Activated naive CD8-positive, alpha-beta T cell treated with anti-CD3 and anti-CD28 coated beads for 36 hours (primary cell): ENCODE results near the gene TADA3. TPM values are rescaled to one million over a fixed set of nuclear protein-coding genes. Genes with fewer than 3 reads are reported as not detected.
A peak's percentile ranks its signal among the peaks of the same experiment; 100 is the strongest.

Source experiments
- DNase-seq: peaks from one replicate; pipeline ENCODE4 v3.0.0; 2021
- H3K27ac Mint-ChIP-seq: one replicate; pipeline ENCODE4 v1.8.0; 2022; ENCODE audit warnings: mild to moderate bottlenecking, moderate library complexity, mixed read lengths
- H3K27me3 Mint-ChIP-seq: one replicate; pipeline ENCODE4 v1.8.0; 2022; ENCODE audit warnings: mild to moderate bottlenecking, mixed read lengths
- H3K36me3 Mint-ChIP-seq: one replicate; pipeline ENCODE4 v1.8.0; 2021; ENCODE audit warnings: mild to moderate bottlenecking, mixed read lengths
- H3K4me1 Mint-ChIP-seq: one replicate; pipeline ENCODE4 v1.8.0; 2021; ENCODE audit warnings: mixed read lengths
- H3K4me3 Mint-ChIP-seq: one replicate; pipeline ENCODE4 v1.8.0; 2022; ENCODE audit warnings: mild to moderate bottlenecking, moderate library complexity, mixed read lengths
- H3K9me3 Mint-ChIP-seq: one replicate; pipeline ENCODE4 v1.8.0; 2022; ENCODE audit warnings: mixed read lengths
- total RNA-seq, 2 experiments: library from RNA; stranded (reverse); gene quantifications; one replicate each; pipeline ENCODE4 v1.2.3, GENCODE V29; 2021

TADA3 gene
- total RNA-seq, 2 experiments from 2014 or later, result 49.5 to 50.8 TPM

DNA sequence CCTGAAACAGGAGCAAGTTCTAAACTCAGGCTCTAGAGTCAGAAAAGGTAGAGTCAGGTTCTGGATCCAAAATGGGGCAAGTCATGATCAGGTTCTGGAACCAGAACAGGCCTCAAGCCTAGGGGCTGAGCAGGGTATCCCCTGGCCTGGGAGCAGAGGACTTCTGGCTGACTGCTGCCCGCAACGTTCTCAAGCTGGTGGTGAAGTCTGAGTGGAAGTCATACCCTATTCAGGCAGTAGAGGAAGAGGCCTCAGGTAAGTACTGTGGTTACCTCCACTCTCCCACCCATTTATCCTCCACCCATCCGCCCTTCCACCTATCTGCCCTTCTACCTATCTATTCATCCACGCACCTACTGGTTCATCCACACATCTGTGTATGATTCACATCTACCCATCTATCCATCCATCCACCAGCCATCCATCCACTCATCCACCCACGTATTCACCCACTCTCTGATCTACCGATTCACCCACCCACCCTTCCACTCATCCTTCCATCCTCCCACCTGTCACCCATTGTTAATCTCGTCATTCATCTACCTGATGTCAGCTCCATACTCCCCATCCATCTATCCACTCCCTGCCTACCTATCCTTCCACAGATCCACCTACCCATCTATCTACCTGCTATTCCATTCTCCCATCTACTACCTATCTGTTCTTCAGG is 26.5 kb upstream of the TADA3 start:
- Mint-ChIP-seq H3K4me3 (no peak overlapping the region), H3K9me3 (no peaks in the 10 kb centered on the region), H3K4me1 (no peaks in the 10 kb centered on the region), H3K27ac (no peak overlapping the region), H3K27me3 (no peaks in the 10 kb centered on the region), H3K36me3 (peaks cover 2% of the 10 kb centered on the region)
- DNase-seq, result no peak

DNA sequence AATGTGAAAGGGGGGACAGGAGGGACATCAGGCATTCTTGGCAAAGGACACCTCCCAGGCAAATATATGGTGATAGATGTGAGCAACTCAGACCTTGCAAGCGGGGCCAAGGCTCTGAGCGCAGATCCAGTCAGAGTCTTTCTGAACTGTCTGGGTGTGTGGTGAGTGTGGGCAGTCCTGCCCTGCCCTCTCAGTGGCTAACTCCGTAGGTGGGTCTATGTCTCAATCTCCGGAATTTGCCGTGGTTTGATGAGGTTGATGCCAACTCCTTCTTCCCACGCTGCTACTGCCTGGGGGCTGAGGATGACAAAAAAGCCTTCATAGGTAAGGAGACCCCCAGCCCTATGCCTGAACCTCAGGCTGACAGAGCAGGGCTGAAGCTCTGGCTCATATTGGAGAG is 25.2 kb upstream of the TADA3 start:
- Mint-ChIP-seq H3K36me3 (peaks cover 2% of the 10 kb centered on the region), H3K27me3 (no peaks in the 10 kb centered on the region), H3K27ac (no peak overlapping the region), H3K4me1 (no peaks in the 10 kb centered on the region), H3K9me3 (no peaks in the 10 kb centered on the region), H3K4me3 (no peak overlapping the region)
- DNase-seq, result no peak

DNA sequence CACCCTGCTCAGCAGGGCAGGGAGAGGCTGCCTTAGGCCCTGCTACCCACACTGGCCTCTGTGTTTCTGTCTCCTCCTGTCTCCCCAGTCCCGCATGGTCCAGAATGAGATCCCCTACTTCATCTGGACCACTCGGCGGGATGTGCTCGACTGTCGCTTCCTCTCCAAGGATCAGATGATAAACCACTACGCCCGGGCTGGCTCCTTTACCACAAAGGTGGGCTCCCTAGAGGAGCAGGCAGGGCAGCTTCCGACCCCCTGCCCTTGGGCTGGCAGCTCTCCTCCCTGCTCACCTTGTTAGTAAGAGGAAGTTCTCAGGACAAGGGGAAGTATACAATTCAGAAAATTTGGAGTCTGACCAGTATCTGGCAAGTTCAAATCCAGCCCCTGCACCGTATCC is 23.7 kb upstream of the TADA3 start:
- H3K27ac Mint-ChIP-seq, result no peak overlapping the region
- no peaks in the 10 kb centered on the region for H3K4me1 Mint-ChIP-seq
- peaks cover 9% of the 10 kb centered on the region for H3K36me3 Mint-ChIP-seq
- H3K27me3 Mint-ChIP-seq, result no peaks in the 10 kb centered on the region
- no peak overlapping the region for H3K4me3 Mint-ChIP-seq
- H3K9me3 Mint-ChIP-seq, result no peaks in the 10 kb centered on the region
- DNase-seq, result no peak

- H3K27ac Mint-ChIP-seq, result no peak overlapping the region
- H3K27me3 Mint-ChIP-seq, result no peaks in the 10 kb centered on the region
- H3K9me3 Mint-ChIP-seq, result no peaks in the 10 kb centered on the region
- H3K36me3 Mint-ChIP-seq, result peaks cover 21% of the 10 kb centered on the region
- peaks cover 23% of the 10 kb centered on the region for H3K4me1 Mint-ChIP-seq
- H3K4me3 Mint-ChIP-seq, result no peak overlapping the region
- DNase-seq, result no peak
Measured at GRCh38 chr3:9812870-9813483, 20.7 kb upstream of the TADA3 start.

DNA sequence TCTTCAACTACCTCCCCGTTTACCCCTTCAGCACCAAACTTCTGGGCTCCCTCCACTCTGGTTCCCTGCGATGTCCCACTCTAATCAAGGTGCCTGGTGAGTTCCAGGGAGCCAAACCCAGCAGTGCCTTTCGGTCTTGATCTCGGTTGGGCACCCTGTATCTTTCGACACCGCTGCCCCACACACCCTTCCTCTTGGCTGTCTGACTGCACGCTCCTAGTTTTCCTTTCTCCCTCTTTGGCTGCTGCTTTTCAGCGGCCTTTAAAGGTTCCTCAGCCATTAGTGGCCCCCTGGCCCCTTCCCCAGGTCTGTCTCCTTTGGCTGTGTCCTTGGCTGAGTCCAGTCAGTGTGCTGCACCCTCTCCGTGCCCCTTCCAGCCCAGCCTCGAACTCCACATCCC is 18.6 kb upstream of the TADA3 start:
- Mint-ChIP-seq H3K4me3 (peak overlapping the region; percentile 61), H3K27ac (peak overlapping the region; percentile 36), H3K9me3 (no peaks in the 10 kb centered on the region), H3K27me3 (no peaks in the 10 kb centered on the region), H3K4me1 (peaks cover 31% of the 10 kb centered on the region), H3K36me3 (peaks cover 27% of the 10 kb centered on the region)
- DNase-seq, result no peak

DNA sequence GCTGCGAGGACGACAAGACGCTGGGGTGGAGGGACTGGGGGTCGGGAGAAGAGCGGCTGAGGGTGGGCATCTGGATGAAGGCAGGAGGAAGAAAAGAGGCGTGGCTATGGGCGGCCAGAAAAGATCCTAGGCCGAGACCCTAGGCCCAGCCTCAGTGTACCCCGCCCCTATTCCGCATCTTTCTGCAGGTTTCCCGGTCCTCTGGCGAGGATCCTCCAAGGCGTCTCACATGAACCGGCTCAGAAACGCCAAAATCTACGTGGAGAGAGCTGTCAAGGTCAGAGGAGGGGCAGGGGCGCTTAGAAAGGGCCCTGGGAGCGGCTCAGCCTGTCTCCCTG is 18.1 kb upstream of the TADA3 start:
- Mint-ChIP-seq H3K9me3 (no peaks in the 10 kb centered on the region), H3K4me3 (peak overlapping the region; percentile 61), H3K27me3 (no peaks in the 10 kb centered on the region), H3K4me1 (peaks cover 31% of the 10 kb centered on the region), H3K27ac (peak overlapping the region; percentile 34), H3K36me3 (peaks cover 27% of the 10 kb centered on the region)
- no peak for DNase-seq

GRCh38 chr3:9809615-9810432 is 17.6 kb upstream of the TADA3 start, which contains the start of gene TTLL3:
TSS of gene TTLL3 (plus strand) at chr3:9810262. CDS start at chr3:9810662, 400 bp downstream.
- DNase-seq, result peak; percentile 49
- Mint-ChIP-seq H3K4me1 (peaks cover 31% of the 10 kb centered on the region), H3K27ac (peak within 1 kb of the TSS; percentile 91), H3K4me3 (peak within 1 kb of the TSS; percentile 84), H3K36me3 (peaks cover 27% of the 10 kb centered on the region), H3K27me3 (no peaks in the 10 kb centered on the region), H3K9me3 (no peaks in the 10 kb centered on the region)

DNA sequence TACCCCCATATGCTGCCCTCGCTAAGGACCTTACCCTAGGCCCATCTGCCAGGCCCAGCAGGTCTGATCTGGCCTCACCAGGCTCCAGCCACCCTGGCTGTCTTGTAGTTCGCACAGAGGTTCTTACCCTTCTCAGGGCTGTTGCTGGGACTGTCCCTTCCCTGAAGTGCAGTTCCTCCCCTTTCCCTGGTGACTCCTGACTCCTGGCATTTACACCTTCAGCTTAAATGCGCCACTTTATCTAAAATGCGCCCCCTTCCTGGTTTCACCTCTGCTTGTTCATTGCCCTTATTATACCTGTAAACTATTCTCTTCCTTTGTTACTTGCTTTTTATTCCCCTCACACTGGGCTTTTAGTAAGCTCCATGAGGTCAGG is 17.0 kb upstream of the TADA3 start:
- Mint-ChIP-seq H3K36me3 (peaks cover 27% of the 10 kb centered on the region), H3K27me3 (no peaks in the 10 kb centered on the region), H3K4me1 (peaks cover 31% of the 10 kb centered on the region), H3K27ac (peak overlapping the region; percentile 91), H3K4me3 (peak overlapping the region; percentile 84), H3K9me3 (no peaks in the 10 kb centered on the region)
- peak; percentile 13 for DNase-seq

- Mint-ChIP-seq H3K4me3 (peak overlapping the region; percentile 84), H3K27ac (peak overlapping the region; percentile 91), H3K27me3 (no peaks in the 10 kb centered on the region), H3K36me3 (peaks cover 27% of the 10 kb centered on the region), H3K9me3 (no peaks in the 10 kb centered on the region), H3K4me1 (peaks cover 33% of the 10 kb centered on the region)
- peak; percentile 58 for DNase-seq
Measured at GRCh38 chr3:9808345-9809037, 16.2 kb upstream of the TADA3 start.

- Mint-ChIP-seq H3K27me3 (no peaks in the 10 kb centered on the region), H3K9me3 (no peaks in the 10 kb centered on the region), H3K36me3 (peaks cover 27% of the 10 kb centered on the region), H3K27ac (peak overlapping the region; percentile 91), H3K4me3 (no peak overlapping the region), H3K4me1 (peaks cover 35% of the 10 kb centered on the region)
- DNase-seq, result no peak
Measured at GRCh38 chr3:9807981-9808344, 15.7 kb upstream of the TADA3 start.

- H3K27me3 Mint-ChIP-seq, result no peaks in the 10 kb centered on the region
- H3K9me3 Mint-ChIP-seq, result no peaks in the 10 kb centered on the region
- no peak for DNase-seq
- peak overlapping the region; percentile 91 for H3K27ac Mint-ChIP-seq
- no peak overlapping the region for H3K4me3 Mint-ChIP-seq
- H3K4me1 Mint-ChIP-seq, result peaks cover 35% of the 10 kb centered on the region
- peaks cover 27% of the 10 kb centered on the region for H3K36me3 Mint-ChIP-seq
Measured at GRCh38 chr3:9806688-9807589, 14.7 kb upstream of the TADA3 start.

GRCh38 chr3:9806137-9806536 is 13.9 kb upstream of the TADA3 start:
- peaks cover 21% of the 10 kb centered on the region for H3K36me3 Mint-ChIP-seq
- no peaks in the 10 kb centered on the region for H3K9me3 Mint-ChIP-seq
- H3K27ac Mint-ChIP-seq, result no peak overlapping the region
- no peaks in the 10 kb centered on the region for H3K27me3 Mint-ChIP-seq
- peaks cover 35% of the 10 kb centered on the region for H3K4me1 Mint-ChIP-seq
- no peak overlapping the region for H3K4me3 Mint-ChIP-seq
- no peak for DNase-seq

- Mint-ChIP-seq H3K27ac (no peak overlapping the region), H3K36me3 (peaks cover 16% of the 10 kb centered on the region), H3K4me1 (peaks cover 29% of the 10 kb centered on the region), H3K4me3 (no peak overlapping the region), H3K9me3 (no peaks in the 10 kb centered on the region), H3K27me3 (no peaks in the 10 kb centered on the region)
- no peak for DNase-seq
Measured at GRCh38 chr3:9804996-9805395, 12.7 kb upstream of the TADA3 start.

- Mint-ChIP-seq H3K36me3 (peaks cover 19% of the 10 kb centered on the region), H3K27ac (peak overlapping the region; percentile 36), H3K4me1 (peaks cover 17% of the 10 kb centered on the region), H3K9me3 (no peaks in the 10 kb centered on the region), H3K4me3 (no peak overlapping the region), H3K27me3 (no peaks in the 10 kb centered on the region)
- DNase-seq, result no peak
Measured at GRCh38 chr3:9803494-9803893, 11.2 kb upstream of the TADA3 start.
